ENCODE data around the gene FBLN2. TPM values are rescaled to one million over a fixed set of nuclear protein-coding genes. Genes with fewer than 3 reads are reported as not detected.
A peak's percentile ranks its signal among the peaks of the same experiment; 100 is the strongest.

The FBLN2 gene
- total RNA-seq, 1 donor, result 54.6 TPM

GRCh38 chr3:13579063-13579462 is 30.1 kb downstream of the FBLN2 start:
- H3K27me3 ChIP-seq (ENCODE audit: insufficient read depth, low read length), result no peaks in the 10 kb centered on the region
- H3K4me1 ChIP-seq (ENCODE audit: insufficient read depth, low read length), result peaks cover 3% of the 10 kb centered on the region
- TF ChIP-seq CTCF (IDR thresholded peaks at IDR 0.05; ENCODE audit: extremely low read depth, low read depth, low read length), result no peak
- no peaks in the 10 kb centered on the region for H3K36me3 ChIP-seq (ENCODE audit: insufficient read depth, low read length)
- no peak overlapping the region for H2AFZ ChIP-seq (ENCODE audit: low read length)
- H3K4me2 ChIP-seq (ENCODE audit: insufficient read depth, low read length), result no peak overlapping the region
- H3K79me2 ChIP-seq (ENCODE audit: insufficient read depth, low read length), result no peaks in the 10 kb centered on the region
- no peak overlapping the region for H3K27ac ChIP-seq (ENCODE audit: low read depth, low read length)
- no peaks in the 10 kb centered on the region for H3K9me3 ChIP-seq (ENCODE audit: low read depth, low read length)
- no peak overlapping the region for H3K4me3 ChIP-seq (ENCODE audit: insufficient read depth, low read length)
- peak; percentile 96 for DNase-seq (ENCODE audit: insufficient read length, low spot score, missing footprints)
- H4K20me1 ChIP-seq (ENCODE audit: insufficient read depth, low read length), result no peaks in the 10 kb centered on the region

DNA sequence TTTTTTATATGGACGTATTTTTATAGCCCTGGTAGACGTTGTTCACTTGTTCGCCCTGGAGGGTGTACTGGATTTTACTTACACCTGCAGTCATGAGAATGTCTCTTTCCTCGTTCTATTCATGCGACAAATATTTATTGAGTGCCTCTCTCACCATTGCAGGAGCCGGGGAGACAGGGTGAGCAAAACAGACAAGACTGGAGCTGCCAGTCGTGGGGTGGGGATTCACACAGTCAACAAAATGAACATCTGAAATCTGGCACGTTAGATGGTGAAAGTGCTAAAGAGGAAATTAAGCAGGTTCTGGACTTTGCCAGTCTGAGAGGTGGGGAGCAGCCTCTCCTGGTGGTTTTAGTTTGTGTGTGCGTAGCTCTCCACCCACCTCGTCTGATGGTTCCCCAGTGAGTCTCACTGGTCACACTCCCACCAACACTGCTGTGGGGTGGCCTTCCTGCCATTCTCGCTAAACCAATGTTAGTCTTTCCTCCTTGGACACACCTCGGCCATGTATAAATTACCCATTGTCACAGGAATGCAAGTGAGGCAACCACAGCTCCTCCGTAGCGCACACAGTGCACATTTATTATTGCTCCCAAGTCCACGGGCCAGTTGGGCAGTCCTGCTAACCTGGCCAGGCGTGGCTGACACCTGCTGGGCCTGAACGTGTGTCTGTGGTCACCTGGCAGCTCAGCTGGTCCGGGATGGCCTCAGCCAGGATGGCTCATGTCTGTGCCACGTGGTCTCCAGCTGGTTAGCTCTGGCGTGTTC is 31.5 kb downstream of the FBLN2 start:
- Histone ChIP-seq H3K79me2 (ENCODE audit: insufficient read depth, low read length) (no peaks in the 10 kb centered on the region), H4K20me1 (ENCODE audit: insufficient read depth, low read length) (no peaks in the 10 kb centered on the region), H3K36me3 (ENCODE audit: insufficient read depth, low read length) (no peaks in the 10 kb centered on the region), H3K9me3 (ENCODE audit: low read depth, low read length) (no peaks in the 10 kb centered on the region), H3K4me3 (ENCODE audit: insufficient read depth, low read length) (no peak overlapping the region), H3K27ac (ENCODE audit: low read depth, low read length) (no peak overlapping the region), H3K27me3 (ENCODE audit: insufficient read depth, low read length) (no peaks in the 10 kb centered on the region), H2AFZ (ENCODE audit: low read length) (no peak overlapping the region), H3K4me2 (ENCODE audit: insufficient read depth, low read length) (no peak overlapping the region), H3K4me1 (ENCODE audit: insufficient read depth, low read length) (peaks cover 3% of the 10 kb centered on the region)
- no peak for TF ChIP-seq CTCF (IDR thresholded peaks at IDR 0.05; ENCODE audit: extremely low read depth, low read depth, low read length)
- peak; percentile 23 for DNase-seq (ENCODE audit: insufficient read length, low spot score, missing footprints)

DNA sequence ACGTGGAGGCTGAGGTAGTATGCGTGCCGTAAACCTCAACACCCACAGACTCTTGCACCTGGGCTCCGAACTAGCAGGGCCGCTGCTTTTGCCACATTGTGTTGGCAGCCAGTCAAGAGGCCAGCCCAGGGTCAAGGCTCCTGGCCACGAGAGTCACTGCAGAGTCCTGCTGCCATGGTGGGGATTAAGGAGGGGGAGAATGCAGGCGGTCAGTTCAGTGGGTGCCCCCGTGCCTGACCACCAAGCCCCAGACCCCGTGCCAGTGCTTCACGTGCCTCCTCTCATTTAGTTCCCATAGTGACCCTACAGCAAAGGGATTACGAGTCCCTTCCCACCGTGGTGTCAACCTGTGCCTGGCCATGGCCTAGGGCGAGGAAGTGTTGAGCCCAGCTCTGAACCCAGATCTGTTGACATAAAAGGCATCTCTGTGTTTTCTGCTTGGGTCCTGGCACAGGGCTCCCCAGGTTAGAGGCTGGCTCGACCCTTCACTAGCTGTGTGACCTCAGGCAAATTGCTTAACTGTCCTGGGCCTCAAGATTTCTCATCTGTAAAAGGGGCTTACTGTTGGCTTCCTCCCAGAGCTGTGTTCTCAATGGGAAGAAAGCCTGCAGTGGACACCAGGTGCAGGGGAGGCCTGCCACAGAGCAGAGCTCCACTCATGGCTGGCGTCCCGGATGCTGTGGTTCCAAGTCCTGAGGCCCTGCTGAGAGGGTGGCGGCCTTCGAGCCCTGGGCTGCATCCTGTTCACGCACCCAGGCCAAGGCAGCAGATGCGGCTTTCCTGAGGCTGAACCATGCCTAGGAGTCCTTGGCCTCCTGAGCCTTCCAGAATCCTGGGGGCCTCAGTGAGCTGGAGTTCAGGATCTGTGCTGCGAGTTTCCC is 32.8 kb downstream of the FBLN2 start:
- H2AFZ ChIP-seq (ENCODE audit: low read length), result no peak overlapping the region
- H3K9me3 ChIP-seq (ENCODE audit: low read depth, low read length), result no peaks in the 10 kb centered on the region
- H3K4me2 ChIP-seq (ENCODE audit: insufficient read depth, low read length), result no peak overlapping the region
- TF ChIP-seq CTCF (IDR thresholded peaks at IDR 0.05; ENCODE audit: extremely low read depth, low read depth, low read length), result no peak
- peaks cover 3% of the 10 kb centered on the region for H3K4me1 ChIP-seq (ENCODE audit: insufficient read depth, low read length)
- H3K79me2 ChIP-seq (ENCODE audit: insufficient read depth, low read length), result no peaks in the 10 kb centered on the region
- no peaks in the 10 kb centered on the region for H3K36me3 ChIP-seq (ENCODE audit: insufficient read depth, low read length)
- no peaks in the 10 kb centered on the region for H4K20me1 ChIP-seq (ENCODE audit: insufficient read depth, low read length)
- H3K27me3 ChIP-seq (ENCODE audit: insufficient read depth, low read length), result no peaks in the 10 kb centered on the region
- peak; percentile 58 for DNase-seq (ENCODE audit: insufficient read length, low spot score, missing footprints)
- no peak overlapping the region for H3K27ac ChIP-seq (ENCODE audit: low read depth, low read length)
- no peak overlapping the region for H3K4me3 ChIP-seq (ENCODE audit: insufficient read depth, low read length)

Measured in osteoblast (primary cell).